Spleen (tissue), 7 donors: ENCODE measurements around the gene ABCA10.

Experiments used
- POLR2AphosphoS5 ChIP-seq, 3 donors: sonication (generic); formaldehyde crosslinking; IDR thresholded peaks; one replicate each; pipeline ENCODE4 v1.5.1; 2017; ENCODE audit warnings: antibody characterized with exemption in 3 of 3
- TF ChIP-seq, protein P1 (sequence below), 11 experiments: fragments of 200-600 bp in 7 of 11; fragments of 450-650 bp in 4 of 11; sonication (generic) in 4 of 11; IDR thresholded peaks in 8 of 11; conservative IDR thresholded peaks in 3 of 11; 1 replicate in 7 of 11; 2 replicates in 4 of 11; pipeline versions ENCODE4 v1.4.0 to v1.8.0; 2016 to 2021; ENCODE audit warnings: antibody characterized with exemption in 11 of 11, inconsistent platforms in 4 of 11, mild to moderate bottlenecking in 1 of 11
- donor health status: DM: no; HTN: no; CAD: no; lungs with moderate emphysema.
- donor health status: DM: no; HTN: no; CAD: no.
- donor health status: DM: no; HTN: no; CAD: no.

GRCh38 chr17:69250641-69251040, 22.0 kb upstream of the ABCA10 start:
- TF ChIP-seq, protein P1, sequence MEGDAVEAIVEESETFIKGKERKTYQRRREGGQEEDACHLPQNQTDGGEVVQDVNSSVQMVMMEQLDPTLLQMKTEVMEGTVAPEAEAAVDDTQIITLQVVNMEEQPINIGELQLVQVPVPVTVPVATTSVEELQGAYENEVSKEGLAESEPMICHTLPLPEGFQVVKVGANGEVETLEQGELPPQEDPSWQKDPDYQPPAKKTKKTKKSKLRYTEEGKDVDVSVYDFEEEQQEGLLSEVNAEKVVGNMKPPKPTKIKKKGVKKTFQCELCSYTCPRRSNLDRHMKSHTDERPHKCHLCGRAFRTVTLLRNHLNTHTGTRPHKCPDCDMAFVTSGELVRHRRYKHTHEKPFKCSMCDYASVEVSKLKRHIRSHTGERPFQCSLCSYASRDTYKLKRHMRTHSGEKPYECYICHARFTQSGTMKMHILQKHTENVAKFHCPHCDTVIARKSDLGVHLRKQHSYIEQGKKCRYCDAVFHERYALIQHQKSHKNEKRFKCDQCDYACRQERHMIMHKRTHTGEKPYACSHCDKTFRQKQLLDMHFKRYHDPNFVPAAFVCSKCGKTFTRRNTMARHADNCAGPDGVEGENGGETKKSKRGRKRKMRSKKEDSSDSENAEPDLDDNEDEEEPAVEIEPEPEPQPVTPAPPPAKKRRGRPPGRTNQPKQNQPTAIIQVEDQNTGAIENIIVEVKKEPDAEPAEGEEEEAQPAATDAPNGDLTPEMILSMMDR (IDR thresholded peaks at IDR 0.05 in 8 of 11, conservative IDR thresholded peaks at IDR 0.05 in 3 of 11) = no peak
- no peak for TF ChIP-seq POLR2AphosphoS5 (IDR thresholded peaks at IDR 0.05)
